HCT116 (cell line): ENCODE measurements around the gene ZFAND6. TPM values are rescaled to one million over a fixed set of nuclear protein-coding genes. Genes with fewer than 3 reads are reported as not detected.

Experiments
- ATAC-seq: fragments of 200-7000 bp; cut with Tn5 transposase; 2 replicates; pipeline ENCODE4 v1.9.1; 2020; ENCODE audit warnings: mild to moderate bottlenecking, moderate library complexity
- BruUV-seq: library from RNA; stranded (reverse); fragments of 400-500 nt; replicated peaks from 2 replicates; lab custom pipeline; 2021; lab: Mats Ljungman, UMichigan
- CTCF ChIA-PET: fragments of 300-600 bp; sonication (Branson Sonifier 250); formaldehyde crosslinking; loops from one replicate; lab custom pipeline; 2021; ENCODE audit warnings: antibody characterized with exemption; lab: Charles Lee
- POLR2A ChIA-PET: fragments of 300-600, 350-600 bp; sonication (Branson Sonifier 250); formaldehyde crosslinking; loops from one replicate; lab custom pipeline; 2021; ENCODE audit warnings: antibody characterized with exemption; lab: Charles Lee
- RAD21 ChIA-PET, 2 experiments: fragments of 300-600 bp; sonication (Branson Sonifier 250); formaldehyde crosslinking; loops; one replicate each; lab custom pipeline; 2023; ENCODE audit warnings: low total read pairs in 2 of 2; ENCODE audit not compliant: uncharacterized antibody in 2 of 2, unreplicated experiment in 2 of 2, low non-redundant PET in 1 of 2; lab: Charles Lee
- DNase-seq: peaks from one replicate; pipeline ENCODE4 v3.0.0-alpha.2; 2010; ENCODE audit warnings: low read depth, low spot score
- H2AFZ ChIP-seq: fragments of 200-600 bp; shearing (Covaris generic), sonication (generic); 2 replicates; pipeline ENCODE4 v1.6.1; 2017; ENCODE audit warnings: low read depth, mixed run types, mixed read lengths, antibody characterized with exemption, low read length; ENCODE audit not compliant: poor library complexity, severe bottlenecking
- H3K27ac ChIP-seq: 2 replicates; pipeline ENCODE4 v1.5.1; 2012; ENCODE audit warnings: low read depth, low read length
- H3K27me3 ChIP-seq: fragments of 200-600 bp; sonication (generic); 2 replicates; pipeline ENCODE4 v1.6.1; 2016; ENCODE audit warnings: mixed run types, low read length, mixed read lengths; ENCODE audit not compliant: insufficient read depth
- H3K36me3 ChIP-seq, 2 experiments: fragments of 200-500 bp in 1 of 2; fragments of 200-600 bp in 1 of 2; sonication (Bioruptor generic) in 1 of 2; sonication (generic) in 1 of 2; 2 replicates each; pipeline versions ENCODE4 v1.5.1 to v1.6.1; 2014 to 2016; ENCODE audit warnings: low read length in 2 of 2, inconsistent platforms in 1 of 2, mixed read lengths in 1 of 2, mixed run types in 1 of 2; ENCODE audit not compliant: insufficient read depth in 2 of 2, control insufficient read depth in 1 of 2
- H3K4me1 ChIP-seq, 2 experiments: fragments of 200-600 bp in 1 of 2; sonication (generic) in 1 of 2; 2 replicates each; pipeline versions ENCODE4 v1.5.1 to v1.6.1; 2012 to 2017; ENCODE audit warnings: low read length in 2 of 2, inconsistent platforms in 1 of 2, mild to moderate bottlenecking in 1 of 2, mixed read lengths in 1 of 2, mixed run types in 1 of 2, moderate library complexity in 1 of 2; ENCODE audit not compliant: insufficient read depth in 2 of 2, control insufficient read depth in 1 of 2
- H3K4me2 ChIP-seq: fragments of 200-600 bp; sonication (generic); 2 replicates; pipeline ENCODE4 v1.6.1; 2017; ENCODE audit warnings: mixed run types, low read length, mixed read lengths
- H3K4me3 ChIP-seq, 2 experiments: fragments of 200-600 bp in 1 of 2; sonication (generic) in 1 of 2; replicated peaks in 1 of 2; 2 replicates each; pipeline ENCODE4 v1.5.1; 2011 to 2016; ENCODE audit warnings: low read length in 2 of 2, control low read depth in 1 of 2, low read depth in 1 of 2, mild to moderate bottlenecking in 1 of 2, mixed read lengths in 1 of 2, mixed run types in 1 of 2
- H3K79me2 ChIP-seq: fragments of 200-600 bp; sonication (generic); 2 replicates; pipeline ENCODE4 v1.6.1; 2017; ENCODE audit warnings: mild to moderate bottlenecking, mixed run types, low read length, moderate library complexity, mixed read lengths; ENCODE audit not compliant: insufficient read depth
- H3K9ac ChIP-seq: fragments of 200-600 bp; sonication (generic); 2 replicates; pipeline ENCODE4 v1.6.1; 2016; ENCODE audit warnings: low read length, mixed read lengths
- H3K9me2 ChIP-seq: fragments of 200-600 bp; sonication (generic), shearing (Covaris generic); 2 replicates; pipeline ENCODE4 v1.6.1; 2017; ENCODE audit warnings: mixed run types, mild to moderate bottlenecking, moderate library complexity; ENCODE audit not compliant: insufficient read depth
- H3K9me3 ChIP-seq, 2 experiments: fragments of 200-500 bp in 1 of 2; fragments of 200-600 bp in 1 of 2; sonication (Bioruptor generic) in 1 of 2; sonication (generic) in 1 of 2; 2 replicates each; pipeline ENCODE4 v1.6.1; 2014 to 2017; ENCODE audit warnings: low read length in 2 of 2, mixed read lengths in 2 of 2, inconsistent platforms in 1 of 2, low read depth in 1 of 2, mild to moderate bottlenecking in 1 of 2, mixed run types in 1 of 2, moderate library complexity in 1 of 2; ENCODE audit not compliant: control insufficient read depth in 1 of 2, insufficient read depth in 1 of 2
- H4K20me1 ChIP-seq: fragments of 200-600 bp; sonication (generic), shearing (Covaris generic); 2 replicates; pipeline ENCODE4 v1.6.1; 2017; ENCODE audit warnings: mixed run types, mild to moderate bottlenecking, moderate library complexity; ENCODE audit not compliant: insufficient read depth
- POLR2A ChIP-seq: IDR thresholded peaks from 2 replicates; pipeline ENCODE4 v1.7.0; 2011; ENCODE audit warnings: borderline replicate concordance; ENCODE audit not compliant: insufficient read depth, insufficient read length; ENCODE audit errors: extremely low read depth
- TCF7L2 ChIP-seq: IDR thresholded peaks from 2 replicates; pipeline ENCODE4 v1.7.0; 2011; ENCODE audit warnings: borderline replicate concordance, inconsistent platforms; ENCODE audit not compliant: insufficient read depth, insufficient read length; ENCODE audit errors: extremely low read depth
- ZBTB33 ChIP-seq: IDR thresholded peaks from 2 replicates; pipeline ENCODE4 v1.6.1; 2011; ENCODE audit warnings: mild to moderate bottlenecking, low read length, moderate library complexity; ENCODE audit not compliant: insufficient replicate concordance; ENCODE audit errors: extremely low read depth
- ZNF274 ChIP-seq: fragments of 200-500 bp; sonication (Bioruptor generic); IDR thresholded peaks from 2 replicates; pipeline ENCODE4 v1.6.1; 2014; ENCODE audit warnings: mild to moderate bottlenecking, low read depth, low read length, inconsistent platforms
- intact Hi-C: fragments of 100-400 bp; cut with micrococcal nuclease; formaldehyde crosslinking; loops from 2 replicates; pipeline ENCODE4 v1.10.0; 2022
- total RNA-seq: library from RNA; stranded (reverse); gene quantifications from one replicate; pipeline ENCODE4 v1.2.1, GENCODE V29; 2021; ENCODE audit not compliant: unreplicated experiment
- TF ChIP-seq, protein P1 (sequence below): IDR thresholded peaks from 2 replicates; pipeline ENCODE4 v1.6.1; 2012

ZFAND6 gene
- total RNA-seq, 1 experiment from 2014 or later: 51.3 TPM

- Histone ChIP-seq H3K9me2 (no peaks in the 10 kb centered on the region), H3K4me2 (no peak overlapping the region), H3K9me3 (no peaks in the 10 kb centered on the region), H3K27me3 (no peaks in the 10 kb centered on the region), H4K20me1 (no peaks in the 10 kb centered on the region), H3K36me3 (no peaks in the 10 kb centered on the region), H3K4me3 (no peak overlapping the region), H3K79me2 (no peaks in the 10 kb centered on the region), H2AFZ (no peak overlapping the region), H3K4me1 (peaks cover 14 to 16% of the 10 kb centered on the region in 2 experiments; a peak in 3 of 4 replicates), H3K9ac (no peak overlapping the region), H3K27ac (no peak overlapping the region)
- BruUV-seq: no TSS peak
- RAD21 ChIA-PET: no interaction called here
- intact Hi-C loops: no loop called here
- TF ChIP-seq, protein P1, sequence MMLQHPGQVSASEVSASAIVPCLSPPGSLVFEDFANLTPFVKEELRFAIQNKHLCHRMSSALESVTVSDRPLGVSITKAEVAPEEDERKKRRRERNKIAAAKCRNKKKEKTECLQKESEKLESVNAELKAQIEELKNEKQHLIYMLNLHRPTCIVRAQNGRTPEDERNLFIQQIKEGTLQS: no peak
- no peak for TF ChIP-seq ZBTB33
- TF ChIP-seq TCF7L2: no peak
- TF ChIP-seq ZNF274: no peak
- ATAC-seq (no peak), DNase-seq (no peak)
- POLR2A ChIA-PET: no interaction called here
- CTCF ChIA-PET: no interaction called here
Observed at GRCh38 chr15:80028937-80029336, 30.5 kb upstream of the ZFAND6 start.

DNA sequence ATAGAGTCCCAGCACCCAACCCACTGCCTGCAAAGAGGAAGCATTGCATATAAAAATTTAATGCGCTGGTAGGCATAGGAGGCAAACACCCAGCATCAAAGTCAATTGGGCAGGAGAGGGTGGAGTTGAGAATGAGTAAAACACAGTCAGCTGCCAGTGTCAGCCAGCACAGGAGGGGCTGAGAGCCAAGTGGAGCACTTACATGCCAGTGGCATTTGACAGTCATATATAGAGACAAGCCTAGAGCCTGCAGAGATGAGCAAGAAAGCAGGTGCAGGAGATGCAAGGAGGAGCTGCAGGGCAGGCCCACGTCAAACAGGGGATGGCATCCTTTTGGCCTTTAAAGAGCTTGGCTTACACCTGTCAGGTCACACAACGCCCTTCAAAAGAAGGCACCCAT lies 27.6 kb upstream of the ZFAND6 start:
- H3K4me2 ChIP-seq: no peak overlapping the region
- CTCF ChIA-PET: no interaction called here

More for the DNA sequence above, 27.6 kb upstream of the ZFAND6 start:
- H3K27me3 ChIP-seq: no peaks in the 10 kb centered on the region
- H3K9ac ChIP-seq: no peak overlapping the region
- no peak for ATAC-seq
- intact Hi-C loops: no loop called here
- no peak overlapping the region for H2AFZ ChIP-seq
- no peak overlapping the region for H3K27ac ChIP-seq
- peaks cover 16 to 20% of the 10 kb centered on the region in 2 experiments; a peak in 3 of 4 replicates for H3K4me1 ChIP-seq
- TF ChIP-seq POLR2A (no peak), ZNF274 (no peak)
- TF ChIP-seq, all 23 proteins: peak for 0
- Histone ChIP-seq H3K4me3 (no peak overlapping the region), H3K36me3 (no peaks in the 10 kb centered on the region), H3K79me2 (no peaks in the 10 kb centered on the region), H3K9me3 (no peaks in the 10 kb centered on the region), H4K20me1 (no peaks in the 10 kb centered on the region), H3K9me2 (no peaks in the 10 kb centered on the region)
- RAD21 ChIA-PET: no interaction called here
- POLR2A ChIA-PET: no interaction called here
- DNase-seq: no peak
- BruUV-seq: no TSS peak
